Neural crest cell (in vitro differentiated cells): ENCODE data around the gene RTN4RL2. TPM values are rescaled to one million over a fixed set of nuclear protein-coding genes. Genes with fewer than 3 reads are reported as not detected.

Experiments used
- DNase-seq: peaks from one replicate; pipeline ENCODE4 v3.0.0; 2021; ENCODE audit warnings: low read depth, mixed read lengths, low spot score
- H3K27ac Mint-ChIP-seq: one replicate; pipeline ENCODE4 v1.8.0; 2021; ENCODE audit warnings: mild to moderate bottlenecking, mixed read lengths; ENCODE audit not compliant: unreplicated experiment
- H3K27me3 Mint-ChIP-seq: 2 replicates; pipeline ENCODE4 v1.8.0; 2021; ENCODE audit warnings: low read depth, mild to moderate bottlenecking, mixed read lengths
- H3K36me3 Mint-ChIP-seq: 2 replicates; pipeline ENCODE4 v1.8.0; 2021; ENCODE audit warnings: low read depth, mild to moderate bottlenecking, mixed read lengths
- H3K4me1 Mint-ChIP-seq: 2 replicates; pipeline ENCODE4 v1.8.0; 2021; ENCODE audit warnings: mixed read lengths
- H3K4me3 Mint-ChIP-seq: one replicate; pipeline ENCODE4 v1.8.0; 2021; ENCODE audit warnings: mild to moderate bottlenecking, mixed read lengths
- H3K9me3 Mint-ChIP-seq: 2 replicates; pipeline ENCODE4 v1.8.0; 2021; ENCODE audit warnings: mixed read lengths
- total RNA-seq: library from RNA; stranded (reverse); gene quantifications from 2 replicates; pipeline ENCODE4 v1.2.1, GENCODE V29; 2021
- TF ChIP-seq, protein P1 (sequence below): fragments of 200-600 bp; sonication (generic); conservative IDR thresholded peaks from 2 replicates; pipeline ENCODE4 v1.5.0; 2021; ENCODE audit warnings: antibody characterized with exemption, mild to moderate bottlenecking

Gene RTN4RL2
- total RNA-seq, 1 donor from 2014 or later: 2.4 TPM

DNA sequence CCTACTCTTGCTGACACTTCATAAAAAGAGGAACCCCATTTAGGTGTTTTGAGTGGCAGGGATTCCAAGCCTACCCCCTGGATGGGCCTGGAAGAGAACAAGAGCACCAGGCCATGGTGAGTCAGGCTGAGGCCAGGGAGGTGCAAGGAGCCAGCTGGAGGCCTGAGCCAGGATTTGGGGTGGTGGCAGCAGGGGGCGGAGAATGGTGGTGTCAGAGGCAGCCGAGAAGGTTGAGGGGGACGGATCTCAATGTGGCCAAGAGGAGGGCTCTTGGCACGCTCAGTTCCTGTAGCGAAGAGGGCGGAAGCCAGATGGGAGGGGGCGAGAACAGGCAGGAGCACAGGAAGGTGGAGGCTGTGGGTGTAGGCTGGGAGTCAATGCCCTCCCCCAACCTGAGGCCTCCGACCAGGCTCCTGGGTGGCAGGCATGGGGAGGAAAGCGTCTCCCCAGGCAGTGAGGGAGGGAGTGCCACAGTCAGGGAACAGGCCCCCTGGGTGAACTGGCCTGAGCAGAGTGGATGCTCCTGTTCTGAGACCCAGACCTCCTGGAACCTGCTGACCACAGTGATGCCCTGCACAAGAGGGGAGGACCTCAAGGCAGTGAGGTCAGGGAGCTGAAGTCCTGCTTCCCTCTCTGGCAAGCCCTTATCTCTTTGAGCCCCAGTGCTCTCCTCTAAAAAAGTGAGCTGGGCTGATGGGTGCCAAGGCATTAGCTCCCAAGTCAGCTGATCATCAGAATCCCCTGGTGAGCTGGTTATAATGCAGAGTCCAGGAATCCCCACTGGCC lies 13.9 kb downstream of the RTN4RL2 start:
- Mint-ChIP-seq H3K9me3 (no peaks in the 10 kb centered on the region), H3K4me1 (peaks cover 6% of the 10 kb centered on the region), H3K36me3 (no peaks in the 10 kb centered on the region), H3K4me3 (no peak overlapping the region), H3K27ac (peak overlapping the region; percentile 43), H3K27me3 (peaks cover 80% of the 10 kb centered on the region)
- TF ChIP-seq, protein P1, sequence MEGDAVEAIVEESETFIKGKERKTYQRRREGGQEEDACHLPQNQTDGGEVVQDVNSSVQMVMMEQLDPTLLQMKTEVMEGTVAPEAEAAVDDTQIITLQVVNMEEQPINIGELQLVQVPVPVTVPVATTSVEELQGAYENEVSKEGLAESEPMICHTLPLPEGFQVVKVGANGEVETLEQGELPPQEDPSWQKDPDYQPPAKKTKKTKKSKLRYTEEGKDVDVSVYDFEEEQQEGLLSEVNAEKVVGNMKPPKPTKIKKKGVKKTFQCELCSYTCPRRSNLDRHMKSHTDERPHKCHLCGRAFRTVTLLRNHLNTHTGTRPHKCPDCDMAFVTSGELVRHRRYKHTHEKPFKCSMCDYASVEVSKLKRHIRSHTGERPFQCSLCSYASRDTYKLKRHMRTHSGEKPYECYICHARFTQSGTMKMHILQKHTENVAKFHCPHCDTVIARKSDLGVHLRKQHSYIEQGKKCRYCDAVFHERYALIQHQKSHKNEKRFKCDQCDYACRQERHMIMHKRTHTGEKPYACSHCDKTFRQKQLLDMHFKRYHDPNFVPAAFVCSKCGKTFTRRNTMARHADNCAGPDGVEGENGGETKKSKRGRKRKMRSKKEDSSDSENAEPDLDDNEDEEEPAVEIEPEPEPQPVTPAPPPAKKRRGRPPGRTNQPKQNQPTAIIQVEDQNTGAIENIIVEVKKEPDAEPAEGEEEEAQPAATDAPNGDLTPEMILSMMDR: no peak
- DNase-seq: no peak

DNA sequence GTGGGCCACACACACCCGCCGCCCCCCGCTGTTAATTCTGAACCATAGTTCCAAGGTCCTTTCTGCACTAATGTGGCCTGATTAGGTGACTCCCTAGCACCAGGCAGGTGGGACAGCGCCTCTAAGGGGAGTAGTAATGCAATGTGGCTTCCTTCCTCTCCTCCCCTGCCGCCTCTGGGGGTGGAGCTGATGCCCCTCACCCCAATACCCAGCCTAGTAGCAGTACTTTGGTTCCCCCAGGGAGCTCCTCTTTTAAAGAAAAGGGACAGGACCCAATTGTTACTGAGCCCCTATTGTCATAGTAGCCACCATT lies 14.4 kb downstream of the RTN4RL2 start:
- H3K9me3 Mint-ChIP-seq: no peaks in the 10 kb centered on the region
- TF ChIP-seq, protein P1: no peak
- H3K27me3 Mint-ChIP-seq: peaks cover 85% of the 10 kb centered on the region
- H3K4me3 Mint-ChIP-seq: no peak overlapping the region
- H3K27ac Mint-ChIP-seq: no peak overlapping the region
- no peak for DNase-seq
- peaks cover 11% of the 10 kb centered on the region for H3K4me1 Mint-ChIP-seq
- no peaks in the 10 kb centered on the region for H3K36me3 Mint-ChIP-seq

DNA sequence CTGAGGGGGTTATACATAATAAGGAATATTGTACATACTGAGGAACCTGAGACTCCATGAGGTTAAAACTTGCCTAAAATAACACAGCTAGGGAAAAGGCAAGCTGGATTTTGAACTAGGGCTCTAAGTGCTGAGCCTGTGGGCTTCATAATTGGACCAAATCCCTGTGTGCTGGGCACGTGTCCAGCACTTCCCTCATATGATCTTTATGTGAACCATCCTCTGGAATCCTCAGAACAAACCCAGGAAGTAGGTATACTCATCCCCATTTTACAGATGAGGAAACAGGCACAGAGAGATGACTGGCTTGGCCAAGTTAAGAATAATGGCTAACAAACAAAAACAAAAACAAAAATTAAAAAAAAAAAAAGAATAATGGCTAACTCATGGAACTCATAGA lies 14.9 kb downstream of the RTN4RL2 start:
- peaks cover 86% of the 10 kb centered on the region for H3K27me3 Mint-ChIP-seq
- peak overlapping the region; percentile 65 for H3K4me3 Mint-ChIP-seq
- H3K36me3 Mint-ChIP-seq: no peaks in the 10 kb centered on the region
- no peak for DNase-seq
- no peak overlapping the region for H3K27ac Mint-ChIP-seq
- peaks cover 13% of the 10 kb centered on the region for H3K4me1 Mint-ChIP-seq
- TF ChIP-seq, protein P1: no peak
- no peaks in the 10 kb centered on the region for H3K9me3 Mint-ChIP-seq

DNA sequence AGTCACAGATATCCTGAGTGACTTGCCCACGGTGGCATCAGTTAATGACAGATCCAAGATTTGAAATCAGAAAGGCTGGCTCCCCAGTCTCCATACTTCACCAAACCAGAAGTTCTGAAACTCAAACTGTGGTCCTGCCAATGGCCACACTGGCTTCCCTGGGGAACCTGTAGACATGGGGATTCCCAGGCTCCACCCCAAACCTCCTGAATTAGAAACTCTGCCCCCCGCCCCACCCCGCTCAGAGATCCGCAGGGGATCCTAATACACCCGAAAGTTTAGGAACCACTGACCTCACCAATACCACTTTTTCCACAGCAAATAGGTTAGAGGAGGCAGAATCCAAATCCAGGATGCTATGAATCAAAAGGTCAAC lies 15.3 kb downstream of the RTN4RL2 start:
- peaks cover 15% of the 10 kb centered on the region for H3K4me1 Mint-ChIP-seq
- H3K27me3 Mint-ChIP-seq: peaks cover 90% of the 10 kb centered on the region
- H3K9me3 Mint-ChIP-seq: no peaks in the 10 kb centered on the region
- DNase-seq: no peak
- TF ChIP-seq, protein P1: no peak
- H3K4me3 Mint-ChIP-seq: peak overlapping the region; percentile 65
- no peak overlapping the region for H3K27ac Mint-ChIP-seq
- H3K36me3 Mint-ChIP-seq: no peaks in the 10 kb centered on the region

DNA sequence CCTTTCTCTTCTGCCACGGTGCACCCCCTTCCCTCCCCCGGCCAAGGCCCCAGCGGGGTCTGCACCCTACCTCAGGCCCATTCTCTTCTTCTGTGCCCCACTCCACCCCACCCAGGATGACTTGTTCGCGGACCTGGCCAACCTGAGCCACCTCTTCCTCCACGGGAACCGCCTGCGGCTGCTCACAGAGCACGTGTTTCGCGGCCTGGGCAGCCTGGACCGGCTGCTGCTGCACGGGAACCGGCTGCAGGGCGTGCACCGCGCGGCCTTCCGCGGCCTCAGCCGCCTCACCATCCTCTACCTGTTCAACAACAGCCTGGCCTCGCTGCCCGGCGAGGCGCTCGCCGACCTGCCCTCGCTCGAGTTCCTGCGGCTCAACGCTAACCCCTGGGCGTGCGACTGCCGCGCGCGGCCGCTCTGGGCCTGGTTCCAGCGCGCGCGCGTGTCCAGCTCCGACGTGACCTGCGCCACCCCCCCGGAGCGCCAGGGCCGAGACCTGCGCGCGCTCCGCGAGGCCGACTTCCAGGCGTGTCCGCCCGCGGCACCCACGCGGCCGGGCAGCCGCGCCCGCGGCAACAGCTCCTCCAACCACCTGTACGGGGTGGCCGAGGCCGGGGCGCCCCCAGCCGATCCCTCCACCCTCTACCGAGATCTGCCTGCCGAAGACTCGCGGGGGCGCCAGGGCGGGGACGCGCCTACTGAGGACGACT lies 15.9 kb downstream of the RTN4RL2 start:
- TF ChIP-seq, protein P1: no peak
- Mint-ChIP-seq H3K4me3 (peak overlapping the region; percentile 65), H3K27ac (no peak overlapping the region), H3K4me1 (peaks cover 19% of the 10 kb centered on the region), H3K27me3 (peaks cover 94% of the 10 kb centered on the region), H3K36me3 (no peaks in the 10 kb centered on the region), H3K9me3 (no peaks in the 10 kb centered on the region)
- DNase-seq: no peak
